H1 (cell line): Measurements from ENCODE around the gene COPS7A. TPM values are rescaled to one million over a fixed set of nuclear protein-coding genes. Genes with fewer than 3 reads are reported as not detected.

Source experiments
- CTCF ChIA-PET: fragments of 300-600 bp; sonication (Branson Sonifier 250); formaldehyde crosslinking; loops from one replicate; lab custom pipeline; 2021; ENCODE audit not compliant: partially characterized antibody; lab: Charles Lee
- POLR2A ChIA-PET: fragments of 300-600 bp; sonication (Branson Sonifier 250); formaldehyde crosslinking; loops from one replicate; lab custom pipeline; 2021; ENCODE audit warnings: inconsistent platforms; ENCODE audit not compliant: partially characterized antibody; lab: Charles Lee
- DNase-seq, 2 experiments: peaks; one replicate each; pipeline versions ENCODE4 v3.0.0 to v3.0.0-alpha.2; 2010 to 2022; ENCODE audit warnings: low spot score in 2 of 2, low read depth in 1 of 2, mixed read lengths in 1 of 2
- FAIRE-seq: peaks from 2 replicates; lab custom pipeline; 2011; peaks lifted over from hg19 to GRCh38; lab: Jason Lieb, UNC
- H2AFZ ChIP-seq: 2 replicates; pipeline ENCODE4 v1.8.1; 2012; ENCODE audit warnings: low read length, inconsistent platforms
- H2AK5ac ChIP-seq: 2 replicates; pipeline ENCODE4 v1.6.1; 2013; ENCODE audit warnings: low read depth, low read length
- H2BK120ac ChIP-seq: replicated peaks from 2 replicates; pipeline ENCODE3; 2013; ENCODE audit warnings: low read depth, low read length, inconsistent platforms
- H2BK12ac ChIP-seq: 2 replicates; pipeline ENCODE4 v1.6.1; 2013; ENCODE audit warnings: low read depth, low read length
- H2BK15ac ChIP-seq: 2 replicates; pipeline ENCODE4 v1.6.1; 2013; ENCODE audit warnings: low read length
- H2BK20ac ChIP-seq: 2 replicates; pipeline ENCODE4 v1.6.1; 2013; ENCODE audit warnings: low read length
- H2BK5ac ChIP-seq: 2 replicates; pipeline ENCODE4 v1.6.1; 2013; ENCODE audit warnings: low read depth, low read length
- H3K14ac ChIP-seq: 2 replicates; pipeline ENCODE4 v1.6.1; 2013; ENCODE audit warnings: inconsistent platforms; ENCODE audit not compliant: insufficient read length
- H3K18ac ChIP-seq: 2 replicates; pipeline ENCODE4 v1.6.1; 2013; ENCODE audit warnings: low read length; ENCODE audit errors: extremely low read depth
- H3K23ac ChIP-seq: 2 replicates; pipeline ENCODE4 v1.6.1; 2013; ENCODE audit warnings: inconsistent platforms; ENCODE audit not compliant: insufficient read length
- H3K23me2 ChIP-seq: 2 replicates; pipeline ENCODE4 v1.6.1; 2013; ENCODE audit warnings: low read depth, low read length
- H3K27ac ChIP-seq: 2 replicates; pipeline ENCODE4 v1.6.1; 2011; ENCODE audit warnings: low read depth, low read length, inconsistent platforms
- H3K27me3 ChIP-seq, 4 experiments: replicated peaks in 1 of 4; 1 replicate in 1 of 4; 2 replicates in 3 of 4; pipeline versions ENCODE4 v1.6.1 to v1.8.1; 2011 to 2013; ENCODE audit warnings: low read length in 3 of 4, mild to moderate bottlenecking in 3 of 4, inconsistent platforms in 2 of 4, mixed read lengths in 2 of 4, moderate library complexity in 1 of 4; ENCODE audit not compliant: control insufficient read depth in 3 of 4, insufficient read depth in 3 of 4; ENCODE audit errors: extremely low read depth in 1 of 4
- H3K36me3 ChIP-seq, 4 experiments: 2 replicates each; pipeline versions ENCODE4 v1.6.1 to v1.8.1; 2011 to 2013; ENCODE audit warnings: mild to moderate bottlenecking in 4 of 4, low read length in 3 of 4, moderate library complexity in 2 of 4, control low read depth in 1 of 4, inconsistent platforms in 1 of 4; ENCODE audit not compliant: insufficient read depth in 4 of 4, control insufficient read depth in 2 of 4
- H3K4ac ChIP-seq: replicated peaks from 2 replicates; pipeline ENCODE3; 2013; ENCODE audit warnings: low read length, low read depth, mixed read lengths, inconsistent platforms; ENCODE audit not compliant: insufficient read length
- H3K4me1 ChIP-seq, 4 experiments: replicated peaks in 1 of 4; 1 replicate in 1 of 4; 2 replicates in 3 of 4; pipeline versions ENCODE4 v1.6.1 to v1.8.1; 2011 to 2013; ENCODE audit warnings: low read length in 3 of 4, inconsistent platforms in 2 of 4, mixed read lengths in 1 of 4; ENCODE audit not compliant: insufficient read depth in 4 of 4, control insufficient read depth in 3 of 4
- H3K4me2 ChIP-seq, 2 experiments: 2 replicates each; pipeline versions ENCODE4 v1.6.1 to v1.8.1; 2011 to 2013; ENCODE audit warnings: low read depth in 2 of 2, low read length in 2 of 2, control low read depth in 1 of 2, inconsistent platforms in 1 of 2, mild to moderate bottlenecking in 1 of 2; ENCODE audit not compliant: insufficient read depth in 1 of 2
- H3K4me3 ChIP-seq, 4 experiments: fragments of 200-600, 300-600 bp in 1 of 4; sonication (generic), shearing (Covaris generic), sonication (Bioruptor Twin) in 1 of 4; 2 replicates each; pipeline versions ENCODE4 v1.5.1 to v1.8.1; 2011 to 2016; ENCODE audit warnings: low read length in 4 of 4, low read depth in 3 of 4, control low read depth in 2 of 4, inconsistent platforms in 2 of 4, mild to moderate bottlenecking in 2 of 4, mixed read lengths in 1 of 4, moderate library complexity in 1 of 4; ENCODE audit not compliant: insufficient read depth in 2 of 4; ENCODE audit errors: extremely low read depth in 1 of 4
- H3K56ac ChIP-seq: replicated peaks from 2 replicates; pipeline ENCODE3; 2013; ENCODE audit warnings: low read depth, mild to moderate bottlenecking, mixed read lengths, low read length, inconsistent platforms; ENCODE audit not compliant: insufficient read length
- H3K79me1 ChIP-seq: 2 replicates; pipeline ENCODE4 v1.6.1; 2013; ENCODE audit warnings: low read depth, low read length, control low read depth
- H3K79me2 ChIP-seq, 2 experiments: 2 replicates each; pipeline versions ENCODE4 v1.6.1 to v1.8.1; 2012 to 2013; ENCODE audit warnings: low read length in 2 of 2, mild to moderate bottlenecking in 2 of 2, inconsistent platforms in 1 of 2; ENCODE audit not compliant: insufficient read depth in 2 of 2, control insufficient read depth in 1 of 2
- H3K9ac ChIP-seq, 4 experiments: replicated peaks in 1 of 4; 1 replicate in 1 of 4; 2 replicates in 3 of 4; pipeline versions ENCODE4 v1.6.1 to v1.8.1; 2011 to 2013; ENCODE audit warnings: low read depth in 3 of 4, low read length in 3 of 4, control low read depth in 2 of 4, mild to moderate bottlenecking in 2 of 4, moderate library complexity in 2 of 4, inconsistent platforms in 1 of 4; ENCODE audit errors: extremely low read depth in 1 of 4
- H3K9me3 ChIP-seq, 2 experiments: 2 replicates each; pipeline versions ENCODE4 v1.6.1 to v1.8.1; 2012 to 2013; ENCODE audit warnings: mild to moderate bottlenecking in 2 of 2, moderate library complexity in 2 of 2, control low read depth in 1 of 2, inconsistent platforms in 1 of 2, low read depth in 1 of 2, low read length in 1 of 2, mixed read lengths in 1 of 2; ENCODE audit not compliant: insufficient read depth in 2 of 2
- H4K20me1 ChIP-seq, 2 experiments: replicated peaks in 1 of 2; 2 replicates each; pipeline versions ENCODE3 to v1.8.1; 2011 to 2013; ENCODE audit warnings: inconsistent platforms in 2 of 2, low read length in 2 of 2, mild to moderate bottlenecking in 1 of 2; ENCODE audit not compliant: insufficient read depth in 2 of 2, control insufficient read depth in 1 of 2
- H4K5ac ChIP-seq: 2 replicates; pipeline ENCODE4 v1.6.1; 2013; ENCODE audit warnings: low read length, low read depth, mixed read lengths, inconsistent platforms; ENCODE audit not compliant: insufficient read length
- H4K8ac ChIP-seq: 2 replicates; pipeline ENCODE4 v1.8.0; 2013; ENCODE audit warnings: mild to moderate bottlenecking, moderate library complexity, low read length, inconsistent platforms; ENCODE audit not compliant: insufficient read depth; ENCODE audit errors: extremely low read depth
- H4K91ac ChIP-seq: replicated peaks from 2 replicates; pipeline ENCODE3; 2013; ENCODE audit warnings: low read length, mixed read lengths, inconsistent platforms; ENCODE audit not compliant: insufficient read length
- ASH2L ChIP-seq: fragments of 200-600, 300-600 bp; sonication (generic); IDR thresholded peaks from one replicate; pipeline ENCODE4 v1.7.1; 2017; ENCODE audit warnings: low read length
- BACH1 ChIP-seq: IDR thresholded peaks from 2 replicates; pipeline ENCODE4 v1.6.1; 2012; ENCODE audit warnings: low read length, improper control_type of control experiment
- E2F6 ChIP-seq: IDR thresholded peaks from 2 replicates; pipeline ENCODE4 v1.6.1; 2012; ENCODE audit warnings: inconsistent platforms
- GABPA ChIP-seq: IDR thresholded peaks from 2 replicates; pipeline ENCODE4 v1.6.1; 2011; ENCODE audit warnings: mild to moderate bottlenecking, low read length, moderate library complexity, borderline replicate concordance; ENCODE audit not compliant: insufficient read depth
- HDAC6 ChIP-seq: IDR thresholded peaks from one replicate; pipeline ENCODE4 v1.7.1; 2012; ENCODE audit warnings: low read depth, mild to moderate bottlenecking, inconsistent platforms, low read length, moderate library complexity
- MAX ChIP-seq: IDR thresholded peaks from 2 replicates; pipeline ENCODE4 v1.6.1; 2012; ENCODE audit warnings: inconsistent platforms
- RNF2 ChIP-seq: fragments of 200-900, 300-1000 bp; sonication (generic); IDR thresholded peaks from 2 replicates; pipeline ENCODE4 v1.7.1; 2016; ENCODE audit warnings: borderline replicate concordance, low read depth, mild to moderate bottlenecking, antibody characterized with exemption, low read length; ENCODE audit not compliant: poor library complexity, severe bottlenecking; ENCODE audit errors: missing control alignments
- TAF7 ChIP-seq: optimal IDR thresholded peaks from 2 replicates; pipeline ENCODE3; 2011; ENCODE audit warnings: low read depth, mild to moderate bottlenecking, inconsistent platforms, low read length, moderate library complexity, borderline replicate concordance
- WGBS, 2 experiments: shearing (Covaris generic) in 1 of 2; methylation state at CpG; one replicate each; pipeline versions ENCODE4 v1.1.6 to v1.1.7; 2013 to 2015; ENCODE audit warnings: low lambda C conversion rate in 2 of 2, mixed read lengths in 2 of 2, inconsistent platforms in 1 of 2, low coverage in 1 of 2, missing lambda C conversion rate in 1 of 2; ENCODE audit not compliant: insufficient replicate concordance in 2 of 2, insufficient coverage in 1 of 2, insufficient read length in 1 of 2; ENCODE audit errors: extremely low coverage in 1 of 2, missing lambda C conversion rate in 1 of 2; 5-methylcytosine and 5-hydroxymethylcytosine counted together
- polyA plus RNA-seq, 7 experiments: library from polyadenylated mRNA; depleted of rRNA in 3 of 7; stranded (reverse) in 5 of 7; unstranded in 2 of 7; fragments of >200 nt in 5 of 7; fragments of 200-250 nt in 2 of 7; gene quantifications; 1 replicate in 5 of 7; 2 replicates in 1 of 7; 4 replicates in 1 of 7; pipeline versions ENCODE4 v1.2.1 to v1.2.3, GENCODE V29; 2011 to 2013; ENCODE audit warnings: missing spikeins in 2 of 7, mixed read lengths in 2 of 7
- total RNA-seq: library from RNA; stranded (reverse); fragmentation: NEBNext Ultra II Directional; extraction: Animal tissue kit (Norgen Biotek cat#: 25700); gene quantifications from 2 replicates; pipeline ENCODE4 v1.2.1, GENCODE V29; 2021

Gene COPS7A
- total and polyA plus RNA-seq, 2 of the 8 experiments (the other 6 are each of a cell fraction or from before 2014, with no cell fraction given), result 44.5 to 95.9 TPM

GRCh38 chr12:6767353-6768319 lies 43.8 kb downstream of the COPS7A start:
- H3K4ac ChIP-seq, result peak overlapping the region; percentile 17
- 2% methylated on average over 37 of the region's 44 CpGs; no CpG with 5 or more reads in 1 of the 2 experiments for WGBS, 2 experiments
- peaks cover 4 to 25% of the 10 kb centered on the region in 2 experiments; a peak in 2 of 4 replicates for H3K79me2 ChIP-seq
- peaks cover 6 to 20% of the 10 kb centered on the region in 2 experiments for H4K20me1 ChIP-seq
- H3K27me3 ChIP-seq, result peaks cover 0 to 1% (median under 1%) of the 10 kb centered on the region in 4 experiments; a peak in 5 of 7 replicates
- no peak overlapping the region for H3K23ac ChIP-seq
- peak overlapping the region; percentile 83 to 98 (median 87) for H3K4me3 ChIP-seq
- H3K9ac ChIP-seq, result peak overlapping the region; percentile 53 to 86 (median 72)
- peak overlapping the region; percentile 75 for H3K18ac ChIP-seq
- peak overlapping the region; percentile 71; the same call in 1 of the 2 replicates for H2BK5ac ChIP-seq
- H2BK120ac ChIP-seq, result no peak overlapping the region
- H3K9me3 ChIP-seq, result no peaks in the 10 kb centered on the region
- no peak overlapping the region for H2AFZ ChIP-seq
- H3K4me1 ChIP-seq, result peaks cover 11 to 36% (median 24%) of the 10 kb centered on the region in 4 experiments
- H3K14ac ChIP-seq, result no peak overlapping the region
- FAIRE-seq, result no peak
- H4K8ac ChIP-seq, result no peak overlapping the region
- peak overlapping the region; percentile 82; the same call in 1 of the 2 replicates for H2BK12ac ChIP-seq
- H2AK5ac ChIP-seq, result peak overlapping the region; percentile 68
- ChIA-PET CTCF (interaction anchor here (1.1 to 29.6 kb wide), 10 partner anchors 12 to 154 kb away, joined by 3 to 532 read pairs (median 4); partner anchors contain the start of genes GNB3, GPR162, MLF2 and P3H3), POLR2A (interaction anchor here (0.7 to 11.6 kb wide), 21 partner anchors 10 to 171 kb away, joined by 3 to 151 read pairs (median 8); partner anchors contain the start of genes CD4, CDCA3, GNB3 and GPR162)
- peak overlapping the region; percentile 50 for H3K56ac ChIP-seq
- peak overlapping the region; percentile 88 to 100 for H3K4me2 ChIP-seq
- no peak overlapping the region; the same call in 1 of the 2 replicates for H2BK15ac ChIP-seq
- H4K91ac ChIP-seq, result peak overlapping the region; percentile 58
- H2BK20ac ChIP-seq, result no peak overlapping the region; the same call in 1 of the 2 replicates
- no peak for DNase-seq
- peaks cover 0 to 23% (median 5%) of the 10 kb centered on the region in 4 experiments; a peak in 6 of 8 replicates for H3K36me3 ChIP-seq
- H4K5ac ChIP-seq, result peak overlapping the region; percentile 12
- peaks cover 13% of the 10 kb centered on the region for H3K23me2 ChIP-seq
- no peak overlapping the region for H3K27ac ChIP-seq
- 0 out of 2 replicates have a peak, but pooled peaks cover 2% of the 10 kb centered on the region for H3K79me1 ChIP-seq
- TF ChIP-seq BACH1 (no peak), E2F6 (no peak), TAF7 (no peak), GABPA (no peak), ASH2L (peak; percentile 22), HDAC6 (no peak), MAX (0 out of 2 replicates have a peak, but pooled peaks have one; percentile 18), RNF2 (no peak)
